SKM-1 (cell line): Measurements from ENCODE around the gene OR10G7.
"Not testable (repeated sequence)": the region's sequence is repeated elsewhere in the genome, so short reads cannot be mapped to it uniquely, and the experiment has no call there.

Experiments used
- DNase-seq: peaks from one replicate; lab custom pipeline; 2025; ENCODE audit not compliant: unreplicated experiment; lab: John Stamatoyannopoulos, UW

Gene OR10G7

DNA sequence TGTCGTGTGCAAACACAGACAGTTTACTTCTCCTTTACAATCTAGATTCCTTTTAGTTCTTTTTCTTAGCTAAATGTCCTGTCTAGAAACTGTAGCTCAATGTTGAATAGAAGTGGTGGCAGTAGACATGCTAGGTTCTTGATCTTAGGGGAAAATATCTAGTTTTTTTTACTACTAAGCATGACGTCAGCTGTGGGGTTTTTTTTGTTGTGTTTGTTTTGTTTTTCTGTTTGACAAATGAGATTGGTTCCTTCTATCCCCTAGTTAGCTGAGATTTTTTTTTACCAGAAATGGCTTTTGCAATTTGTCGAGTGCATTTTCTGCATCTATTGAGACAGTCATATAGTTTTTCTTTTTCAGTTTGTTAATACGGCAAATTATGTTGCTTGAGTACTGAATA lies 2.3 kb upstream of the OR10G7 start:
- no peak for DNase-seq

DNA sequence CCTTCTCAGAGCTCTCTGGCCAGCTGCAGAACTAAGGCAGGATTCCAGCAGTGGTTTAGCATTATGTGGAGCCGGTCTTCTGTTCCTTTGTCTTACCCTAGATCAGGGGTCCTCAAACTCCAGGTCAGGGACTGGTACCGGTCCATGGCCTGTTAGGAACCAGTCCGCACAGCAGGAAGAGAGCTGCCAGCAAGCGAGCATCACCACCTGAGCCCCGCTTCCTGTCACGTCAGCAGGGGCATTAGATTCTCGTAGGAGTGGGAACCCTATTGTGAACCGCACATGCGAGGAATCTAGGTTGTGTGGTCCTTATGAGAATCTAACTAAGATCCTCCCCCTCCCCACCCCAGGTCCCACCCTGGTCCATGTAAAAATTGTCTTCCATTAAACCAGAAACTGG lies 1.6 kb downstream of the OR10G7 start:
- no peak for DNase-seq

DNA sequence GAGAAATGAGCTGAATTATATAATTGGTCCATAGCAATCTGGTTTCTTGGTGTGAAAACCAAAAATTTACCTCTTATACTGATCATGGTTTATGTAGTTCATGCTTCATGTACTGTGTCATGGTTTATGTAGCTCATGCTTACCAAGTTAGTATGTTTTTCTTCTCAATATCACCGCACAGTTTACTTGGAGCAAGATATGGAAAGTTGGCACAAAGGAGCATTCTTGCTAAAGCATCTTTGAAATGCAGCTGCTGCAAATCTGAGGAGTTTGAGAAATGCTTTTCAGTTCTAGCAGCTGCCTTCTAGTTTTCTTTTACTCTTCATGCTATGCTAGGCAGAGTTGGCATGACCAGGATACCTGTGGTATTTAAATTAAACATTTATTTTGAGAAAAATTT lies 4.5 kb downstream of the OR10G7 start:
- no peak for DNase-seq

DNA sequence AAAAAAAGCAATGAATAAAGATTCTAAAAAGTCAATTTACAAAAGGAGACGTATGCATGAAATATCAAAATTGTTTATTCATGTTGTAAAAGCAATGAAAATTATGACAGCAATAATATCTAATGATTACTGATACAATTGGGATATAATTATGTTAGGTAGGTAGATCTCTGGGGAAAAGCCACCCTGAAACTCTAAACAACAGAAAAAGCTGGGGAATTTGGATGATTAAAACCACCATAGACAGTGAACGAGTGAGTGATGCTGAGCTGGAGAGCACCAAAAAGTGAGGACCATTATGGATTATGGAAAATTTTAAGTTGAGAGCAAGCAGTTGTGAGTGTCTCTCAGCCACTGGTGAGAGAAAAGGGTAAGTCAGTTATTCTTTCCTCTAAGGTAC lies 14.6 kb downstream of the OR10G7 start, which contains the start of gene OR10G8:
Gene OR10G8, plus strand, starts transcription at position 301 of the 400 bp plus-strand sequence. CDS start 2,825 bp downstream, outside the sequence.
- no peak for DNase-seq

DNA sequence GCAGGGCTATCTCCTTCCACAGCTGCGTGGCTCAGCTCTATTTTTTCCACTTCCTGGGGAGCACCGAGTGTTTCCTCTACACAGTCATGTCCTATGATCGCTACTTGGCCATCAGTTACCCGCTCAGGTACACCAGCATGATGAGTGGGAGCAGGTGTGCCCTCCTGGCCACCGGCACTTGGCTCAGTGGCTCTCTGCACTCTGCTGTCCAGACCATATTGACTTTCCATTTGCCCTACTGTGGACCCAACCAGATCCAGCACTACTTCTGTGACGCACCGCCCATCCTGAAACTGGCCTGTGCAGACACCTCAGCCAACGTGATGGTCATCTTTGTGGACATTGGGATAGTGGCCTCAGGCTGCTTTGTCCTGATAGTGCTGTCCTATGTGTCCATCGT lies 25.3 kb downstream of the OR10G7 start:
- not testable (repeated sequence) for DNase-seq

DNA sequence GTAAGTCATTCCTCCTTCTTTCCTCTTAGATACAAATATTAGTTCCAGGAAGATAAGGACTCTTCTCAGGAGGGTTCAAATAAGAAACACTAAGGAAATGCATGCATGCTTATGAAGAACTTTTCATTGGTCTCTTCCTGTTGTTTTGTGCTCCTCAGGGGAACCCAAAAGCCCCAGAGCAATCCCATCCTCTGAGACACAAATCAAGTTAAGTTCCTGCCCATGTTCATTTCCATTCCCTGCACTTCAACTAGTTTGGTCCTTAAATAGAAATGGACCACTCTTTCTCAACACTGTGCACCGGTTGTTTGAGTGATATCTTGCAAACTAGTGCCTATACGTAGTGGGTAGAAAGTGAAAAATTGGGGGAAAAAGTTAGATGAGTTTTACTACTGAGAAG lies 28.4 kb downstream of the OR10G7 start, which contains the start of gene OR10G4:
Gene OR10G4, plus strand, starts transcription at position 301 of the 400 bp plus-strand sequence. CDS start 2,578 bp downstream, outside the sequence.
- no peak for DNase-seq

DNA sequence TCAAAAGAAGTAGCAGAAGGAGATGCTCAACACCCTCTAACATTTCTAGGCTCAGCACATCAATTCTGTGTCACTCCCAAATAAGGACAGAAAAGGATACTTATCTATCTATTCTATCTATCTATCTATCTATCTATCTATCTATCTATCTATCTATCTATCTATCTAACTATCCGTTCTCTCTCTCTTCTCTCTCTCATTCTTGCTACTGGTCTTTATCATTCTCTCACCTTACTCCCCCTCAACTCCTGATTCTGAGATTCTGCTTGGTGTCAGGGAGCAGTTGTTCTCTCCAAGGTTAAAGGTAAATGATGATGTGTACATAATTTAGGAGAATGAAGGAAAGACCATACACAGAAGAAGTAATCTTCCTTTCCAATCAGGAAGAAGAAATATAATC lies 46.0 kb downstream of the OR10G7 start, which contains the start of gene OR10G6:
Gene OR10G6, minus strand, starts transcription at position 43 of the 400 bp plus-strand sequence. Its CDS starts 0 bp downstream, at position 43.
- DNase-seq, result no peak
